Measurements from ENCODE around the gene PAK1.
A peak's percentile ranks its signal among the peaks of the same experiment; 100 is the strongest.
"Not testable (repeated sequence)": the region's sequence is repeated elsewhere in the genome, so short reads cannot be mapped to it uniquely, and the experiment has no call there.

Gene PAK1

GRCh38 chr11:77473801-77474683 is at the start of gene PAK1:
Gene PAK1, minus strand, starts transcription at chr11:77474094. Its CDS starts 81,574 bp downstream, at chr11:77392520.
- DNase-seq (ENCODE audit: low read depth), result peak; percentile 60

GRCh38 chr11:77522215-77522614 is 48.3 kb upstream of the PAK1 start:
- no peak for DNase-seq (ENCODE audit: low read depth)

- no peak for DNase-seq (ENCODE audit: low read depth)
Observed at GRCh38 chr11:77519847-77520246, 46.0 kb upstream of the PAK1 start.

- no peak for DNase-seq (ENCODE audit: low read depth)
Observed at GRCh38 chr11:77518471-77518870, 44.6 kb upstream of the PAK1 start.

DNA sequence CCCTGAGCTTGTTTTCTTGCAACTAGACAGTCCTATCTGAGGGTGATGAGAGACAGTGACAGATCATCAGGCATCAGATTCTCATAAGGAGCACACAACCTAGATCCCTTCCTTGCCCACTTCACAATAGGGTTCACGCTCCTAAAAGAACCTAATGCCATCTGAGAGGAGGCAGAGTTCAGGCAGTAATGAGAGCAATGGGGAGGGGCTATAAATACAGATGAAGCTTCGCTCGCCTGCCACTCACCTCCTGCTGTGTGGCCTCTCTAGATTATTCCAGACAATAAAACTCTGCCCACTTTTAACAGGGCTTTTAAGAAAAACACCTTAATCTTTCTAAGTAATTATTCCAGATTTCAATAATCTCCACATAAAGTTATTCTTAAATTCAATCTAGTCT is 43.9 kb upstream of the PAK1 start:
- DNase-seq (ENCODE audit: low read depth), result no peak

DNA sequence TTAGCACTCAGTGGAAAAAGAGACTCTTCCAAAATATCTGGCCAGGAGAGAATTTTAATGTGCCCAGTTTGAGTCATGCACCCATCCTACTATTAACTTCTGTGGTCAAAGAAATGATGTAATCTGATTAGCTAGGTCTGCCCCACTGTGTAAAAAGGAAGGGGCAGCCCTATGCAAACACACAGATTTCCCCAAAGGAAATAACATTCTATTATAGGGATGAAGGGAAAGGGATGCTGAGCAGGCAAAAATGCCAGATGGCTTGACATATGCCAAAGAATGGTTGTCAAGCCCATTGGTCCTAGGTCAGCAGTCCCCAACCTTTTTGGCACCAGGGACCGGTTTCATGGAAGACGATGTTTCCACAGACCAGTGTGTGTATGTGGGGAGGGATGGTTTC is 43.3 kb upstream of the PAK1 start:
- DNase-seq (ENCODE audit: low read depth), result no peak

- DNase-seq (ENCODE audit: low read depth), result no peak
Observed at GRCh38 chr11:77515483-77515882, 41.6 kb upstream of the PAK1 start.

- DNase-seq (ENCODE audit: low read depth), result no peak
Observed at GRCh38 chr11:77515063-77515462, 41.2 kb upstream of the PAK1 start.

DNA sequence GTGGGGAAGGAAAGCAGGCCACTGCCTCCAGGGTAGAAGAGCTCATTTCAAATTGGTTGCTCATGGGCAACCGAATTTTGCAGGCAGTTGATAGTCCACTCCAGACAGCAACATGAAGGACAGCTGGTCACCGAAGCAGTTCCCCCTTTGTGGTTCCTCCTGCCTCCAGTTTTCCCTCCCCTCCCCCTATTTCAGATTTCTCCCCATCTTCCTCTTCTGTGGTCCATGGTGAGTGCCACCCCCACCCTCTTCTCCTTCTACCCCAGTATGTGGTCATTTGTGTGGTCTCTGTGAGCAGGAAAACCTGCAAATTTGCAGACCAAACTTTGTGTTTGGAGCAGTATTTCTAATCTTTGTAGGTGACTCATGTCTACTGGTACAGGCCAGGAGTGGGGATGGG is 38.2 kb upstream of the PAK1 start:
- no peak for DNase-seq (ENCODE audit: low read depth)

- no peak for DNase-seq (ENCODE audit: low read depth)
Observed at GRCh38 chr11:77510851-77511250, 37.0 kb upstream of the PAK1 start.

GRCh38 chr11:77510095-77510494 is 36.2 kb upstream of the PAK1 start:
- no peak for DNase-seq (ENCODE audit: low read depth)

DNA sequence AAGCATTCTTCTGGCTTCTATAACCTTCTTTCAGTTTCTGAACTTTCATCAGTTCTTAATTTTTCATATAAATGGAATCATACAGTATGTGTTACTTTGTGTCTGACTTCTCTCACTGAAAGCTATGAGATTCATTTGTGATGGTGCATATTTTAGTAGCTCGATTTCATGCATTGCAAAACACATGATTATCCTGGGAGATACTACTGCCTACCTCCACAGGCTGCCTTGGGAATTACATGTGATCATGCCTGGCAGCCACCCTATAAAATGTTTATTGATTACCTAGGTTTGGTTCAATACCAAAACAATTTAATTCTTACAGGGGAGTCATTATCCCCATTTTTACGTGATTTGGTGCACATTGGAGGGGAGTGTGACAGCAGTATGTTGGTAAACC is 34.1 kb upstream of the PAK1 start:
- DNase-seq (ENCODE audit: low read depth), result no peak

GRCh38 chr11:77506857-77507256 is 33.0 kb upstream of the PAK1 start:
- no peak for DNase-seq (ENCODE audit: low read depth)

DNA sequence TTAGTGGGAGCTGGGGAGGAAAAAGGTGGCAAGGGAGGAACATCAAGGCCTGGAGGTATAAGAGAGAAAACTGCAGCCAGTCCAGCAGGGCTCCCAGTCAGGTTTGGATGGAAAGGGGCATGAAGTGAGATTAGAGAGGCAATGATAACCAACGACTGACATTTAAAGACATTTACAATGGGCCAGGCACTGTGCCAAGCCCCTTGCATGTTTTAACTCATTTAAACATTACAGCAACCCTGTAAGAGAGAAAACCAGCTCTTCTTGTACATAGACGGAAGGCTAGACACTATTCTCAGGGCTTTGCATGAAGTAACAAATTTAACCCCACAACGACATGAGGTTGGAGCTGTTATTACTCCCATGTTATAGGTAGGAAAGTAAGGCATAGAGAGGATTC is 32.1 kb upstream of the PAK1 start:
- no peak for DNase-seq (ENCODE audit: low read depth)

- DNase-seq (ENCODE audit: low read depth), result peak; percentile 51
Observed at GRCh38 chr11:77503006-77503405, 29.1 kb upstream of the PAK1 start.

GRCh38 chr11:77502346-77502905 is 28.5 kb upstream of the PAK1 start:
- DNase-seq (ENCODE audit: low read depth), result no peak

DNA sequence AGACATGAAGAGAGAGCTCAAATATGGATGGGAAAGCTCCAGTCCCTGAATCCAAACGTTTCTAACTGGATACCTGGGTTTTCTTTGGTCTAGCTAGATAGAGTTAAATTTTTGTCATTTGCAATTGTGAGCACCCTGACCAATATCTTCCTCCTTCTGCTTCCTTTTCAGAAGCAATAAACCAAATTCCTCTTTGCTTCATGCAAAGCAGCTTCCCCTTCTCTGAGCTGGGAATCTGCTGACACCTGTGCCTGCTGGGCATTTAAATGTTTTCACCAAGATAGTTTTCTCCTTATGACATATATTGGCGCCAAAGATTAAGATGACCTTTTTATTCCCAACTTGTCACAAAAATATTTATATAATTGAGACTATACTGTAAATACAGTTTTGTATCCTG is 27.9 kb upstream of the PAK1 start:
- DNase-seq (ENCODE audit: low read depth), result no peak

DNA sequence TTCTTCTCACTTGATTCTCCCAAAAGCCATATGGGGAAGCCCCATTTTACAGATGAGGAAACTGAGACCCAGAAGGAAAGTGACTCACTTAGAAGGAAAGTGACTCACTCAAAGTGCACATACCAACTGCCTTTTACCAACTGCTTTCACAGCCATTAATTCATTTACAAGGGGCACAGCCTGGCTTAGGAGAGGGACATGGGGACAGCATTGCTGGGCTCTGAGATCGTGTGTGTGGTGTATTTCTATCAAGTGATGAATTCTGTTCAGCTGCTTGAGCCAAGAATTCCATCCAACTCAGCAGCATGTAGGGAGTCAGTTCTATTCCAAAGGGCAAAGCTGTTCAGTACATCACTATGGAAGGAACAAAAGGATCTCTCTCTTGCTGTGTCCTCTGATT is 23.5 kb upstream of the PAK1 start:
- DNase-seq (ENCODE audit: low read depth), result no peak

DNA sequence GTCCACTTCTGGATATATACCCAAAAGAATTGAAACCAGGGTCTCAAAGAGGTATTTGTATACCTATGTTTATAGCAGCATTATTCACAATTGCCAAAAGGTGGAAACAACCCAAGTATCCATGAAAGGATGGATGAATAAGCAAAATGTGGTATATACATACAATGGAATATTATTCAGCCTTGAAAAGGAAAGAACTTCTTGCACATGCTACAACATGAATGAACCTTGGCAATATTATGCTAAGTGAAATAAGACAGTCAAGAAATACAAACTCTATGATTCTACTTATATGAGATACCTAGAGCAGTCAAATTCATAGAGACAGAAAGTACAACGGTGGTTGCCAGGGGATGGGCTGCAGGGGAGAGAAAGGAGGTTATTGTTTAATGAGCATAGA is 21.6 kb upstream of the PAK1 start:
- no peak for DNase-seq (ENCODE audit: low read depth)

DNA sequence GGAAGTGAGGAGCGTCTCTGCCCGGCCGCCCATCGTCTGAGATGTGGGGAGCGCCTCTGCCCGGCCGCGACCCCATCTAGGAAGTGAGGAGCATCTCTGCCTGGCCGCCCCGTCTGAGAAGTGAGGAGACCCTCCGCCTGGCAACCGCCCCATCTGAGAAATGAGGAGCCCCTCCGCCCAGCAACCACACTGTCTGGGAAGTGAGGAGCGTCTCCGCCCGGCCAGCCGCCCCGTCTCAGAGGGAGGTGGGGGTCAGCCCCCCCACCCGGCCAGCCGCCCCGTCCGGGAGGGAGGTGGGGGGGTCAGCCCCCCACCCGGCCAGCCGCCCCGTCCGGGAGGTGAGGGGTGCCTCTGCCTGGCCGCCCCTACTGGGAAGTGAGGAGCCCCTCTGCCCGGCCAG is 16.1 kb upstream of the PAK1 start:
- not testable (repeated sequence) for DNase-seq (ENCODE audit: low read depth)

GRCh38 chr11:77487790-77488189 is 13.9 kb upstream of the PAK1 start:
- DNase-seq (ENCODE audit: low read depth), result no peak

GRCh38 chr11:77479746-77480352 is 6.0 kb upstream of the PAK1 start:
- no peak for DNase-seq (ENCODE audit: low read depth)

DNA sequence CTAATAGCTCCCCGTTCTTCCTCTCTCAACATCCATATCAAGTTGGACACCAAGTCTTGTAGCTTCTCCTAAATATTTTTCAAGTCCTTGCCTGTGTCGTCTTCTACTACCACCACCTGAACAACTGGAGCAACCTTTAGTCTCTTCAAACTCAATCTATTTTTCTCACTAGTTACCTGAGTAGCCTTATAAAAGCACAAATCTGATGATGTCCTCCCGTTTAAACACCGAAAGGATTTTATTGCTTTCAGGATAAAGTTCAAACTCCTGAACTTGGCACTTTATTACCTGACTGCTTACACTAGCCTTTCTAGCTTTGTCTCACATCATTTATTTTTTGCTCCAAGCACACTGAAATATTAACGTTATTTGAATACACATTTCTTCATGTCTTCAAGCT is 1.3 kb upstream of the PAK1 start:
- DNase-seq (ENCODE audit: low read depth), result no peak
